Hepatocyte (in vitro differentiated cells): ENCODE data around the gene HAGH. TPM values are rescaled to one million over a fixed set of nuclear protein-coding genes. Genes with fewer than 3 reads are reported as not detected.
"Not testable (repeated sequence)": the region's sequence is repeated elsewhere in the genome, so short reads cannot be mapped to it uniquely, and the experiment has no call there.

Experiments
- DNase-seq: peaks from one replicate; pipeline ENCODE4 v3.0.0-alpha.2; 2016; ENCODE audit warnings: low spot score
- H2AFZ ChIP-seq: fragments of 200-600 bp; sonication (generic); 2 replicates; pipeline ENCODE4 v1.6.0; 2016; ENCODE audit warnings: antibody characterized with exemption, mild to moderate bottlenecking
- H3K27ac ChIP-seq: fragments of 200-600 bp; sonication (generic); 2 replicates; pipeline ENCODE4 v1.5.1; 2016; ENCODE audit warnings: mild to moderate bottlenecking
- H3K27me3 ChIP-seq: fragments of 200-600 bp; sonication (generic); 2 replicates; pipeline ENCODE4 v1.6.1; 2016
- H3K36me3 ChIP-seq: fragments of 200-600 bp; sonication (generic); replicated peaks from 2 replicates; pipeline ENCODE4 v1.5.1; 2016; ENCODE audit warnings: low read depth; ENCODE audit not compliant: insufficient read depth
- H3K4me1 ChIP-seq: fragments of 200-600 bp; sonication (generic); 2 replicates; pipeline ENCODE4 v1.5.1; 2016; ENCODE audit warnings: mild to moderate bottlenecking, moderate library complexity; ENCODE audit not compliant: insufficient read depth
- H3K4me2 ChIP-seq: fragments of 200-600 bp; sonication (generic); 2 replicates; pipeline ENCODE4 v1.6.0; 2016
- H3K4me3 ChIP-seq: fragments of 200-600 bp; sonication (generic); 2 replicates; pipeline ENCODE4 v1.5.1; 2016; ENCODE audit warnings: mild to moderate bottlenecking
- H3K79me2 ChIP-seq: fragments of 200-600 bp; sonication (generic); 2 replicates; pipeline ENCODE4 v1.6.0; 2017; ENCODE audit warnings: mild to moderate bottlenecking
- H3K9me2 ChIP-seq: fragments of 200-600 bp; sonication (generic); replicated peaks from 2 replicates; pipeline ENCODE4 v1.6.0; 2017; ENCODE audit warnings: mild to moderate bottlenecking; ENCODE audit not compliant: insufficient read depth
- H3K9me3 ChIP-seq: fragments of 200-600 bp; sonication (generic); 2 replicates; pipeline ENCODE4 v1.5.1; 2016; ENCODE audit warnings: low read depth, mild to moderate bottlenecking
- H4K20me1 ChIP-seq: fragments of 200-600 bp; sonication (generic); 2 replicates; pipeline ENCODE4 v1.6.0; 2016; ENCODE audit warnings: mild to moderate bottlenecking; ENCODE audit not compliant: insufficient read depth, poor library complexity, severe bottlenecking
- EZH2 ChIP-seq: fragments of 200-600 bp; sonication (generic); IDR thresholded peaks from 2 replicates; pipeline ENCODE4 v1.6.1; 2016; ENCODE audit warnings: antibody characterized with exemption, mild to moderate bottlenecking, borderline replicate concordance
- EZH2phosphoT487 ChIP-seq: fragments of 200-600 bp; sonication (generic); IDR thresholded peaks from one replicate; pipeline ENCODE4 v1.6.1; 2018; ENCODE audit warnings: antibody characterized with exemption, mild to moderate bottlenecking, low read depth, moderate library complexity; ENCODE audit not compliant: unreplicated experiment, severe bottlenecking
- WGBS: methylation state at CpG from one replicate; pipeline ENCODE4 v1.1.6; 2016; ENCODE audit warnings: low lambda C conversion rate; ENCODE audit errors: missing lambda C conversion rate; 5-methylcytosine and 5-hydroxymethylcytosine counted together
- polyA plus RNA-seq: library from polyadenylated mRNA; unstranded; fragments of >200 nt; fragmentation: Nextera tagmentation; extraction: Ambion mirVana; gene quantifications from 2 replicates; pipeline ENCODE4 v1.2.1, GENCODE V29; 2016
- total RNA-seq: library from RNA; depleted of rRNA; stranded (reverse); fragments of >200 nt; gene quantifications from 2 replicates; pipeline ENCODE4 v1.2.3, GENCODE V29; 2014
- TF ChIP-seq, protein P1 (sequence below): fragments of 200-600 bp; sonication (generic); IDR thresholded peaks from 2 replicates; pipeline ENCODE4 v1.5.1; 2016; ENCODE audit warnings: antibody characterized with exemption, mild to moderate bottlenecking; ENCODE audit not compliant: poor library complexity

Gene HAGH
- total and polyA plus RNA-seq, 2 experiments from 2014 or later = 55.6 to 113 TPM

DNA sequence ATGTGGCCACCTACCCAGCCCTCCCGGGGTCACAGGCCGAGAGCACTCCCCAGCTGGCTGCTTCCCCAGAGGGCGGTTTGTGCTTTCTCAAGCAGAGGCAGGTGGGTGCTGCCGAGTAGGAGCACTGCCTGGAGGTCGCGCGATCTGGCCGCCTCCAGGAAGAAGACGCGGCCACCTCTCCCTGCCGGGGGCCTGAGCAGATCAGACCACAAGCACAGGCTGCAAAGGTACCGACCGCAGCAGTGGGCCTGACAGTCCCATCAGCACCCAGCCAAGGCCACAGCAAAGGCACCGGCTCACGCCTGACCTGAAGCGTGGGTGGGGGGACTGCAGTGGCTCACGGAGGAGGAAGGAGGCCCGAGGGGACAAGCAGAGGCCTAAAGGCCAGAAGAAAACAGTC, 17.9 kb downstream of the HAGH start:
- no peaks in the 10 kb centered on the region for H3K9me3 ChIP-seq
- H3K27me3 ChIP-seq = no peaks in the 10 kb centered on the region
- H4K20me1 ChIP-seq = peaks cover 3% of the 10 kb centered on the region
- H3K9me2 ChIP-seq = no peaks in the 10 kb centered on the region
- no peaks in the 10 kb centered on the region for H3K4me1 ChIP-seq
- no peak overlapping the region for H3K4me3 ChIP-seq
- H2AFZ ChIP-seq = no peak overlapping the region
- H3K79me2 ChIP-seq = no peaks in the 10 kb centered on the region
- no peak overlapping the region for H3K4me2 ChIP-seq
- no peak overlapping the region for H3K27ac ChIP-seq
- WGBS = 83% methylated on average over 18 of the region's 18 CpGs
- no peaks in the 10 kb centered on the region for H3K36me3 ChIP-seq
- no peak for TF ChIP-seq EZH2
- no peak for TF ChIP-seq EZH2phosphoT487
- TF ChIP-seq, protein P1, sequence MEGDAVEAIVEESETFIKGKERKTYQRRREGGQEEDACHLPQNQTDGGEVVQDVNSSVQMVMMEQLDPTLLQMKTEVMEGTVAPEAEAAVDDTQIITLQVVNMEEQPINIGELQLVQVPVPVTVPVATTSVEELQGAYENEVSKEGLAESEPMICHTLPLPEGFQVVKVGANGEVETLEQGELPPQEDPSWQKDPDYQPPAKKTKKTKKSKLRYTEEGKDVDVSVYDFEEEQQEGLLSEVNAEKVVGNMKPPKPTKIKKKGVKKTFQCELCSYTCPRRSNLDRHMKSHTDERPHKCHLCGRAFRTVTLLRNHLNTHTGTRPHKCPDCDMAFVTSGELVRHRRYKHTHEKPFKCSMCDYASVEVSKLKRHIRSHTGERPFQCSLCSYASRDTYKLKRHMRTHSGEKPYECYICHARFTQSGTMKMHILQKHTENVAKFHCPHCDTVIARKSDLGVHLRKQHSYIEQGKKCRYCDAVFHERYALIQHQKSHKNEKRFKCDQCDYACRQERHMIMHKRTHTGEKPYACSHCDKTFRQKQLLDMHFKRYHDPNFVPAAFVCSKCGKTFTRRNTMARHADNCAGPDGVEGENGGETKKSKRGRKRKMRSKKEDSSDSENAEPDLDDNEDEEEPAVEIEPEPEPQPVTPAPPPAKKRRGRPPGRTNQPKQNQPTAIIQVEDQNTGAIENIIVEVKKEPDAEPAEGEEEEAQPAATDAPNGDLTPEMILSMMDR = no peak
- DNase-seq = no peak

DNA sequence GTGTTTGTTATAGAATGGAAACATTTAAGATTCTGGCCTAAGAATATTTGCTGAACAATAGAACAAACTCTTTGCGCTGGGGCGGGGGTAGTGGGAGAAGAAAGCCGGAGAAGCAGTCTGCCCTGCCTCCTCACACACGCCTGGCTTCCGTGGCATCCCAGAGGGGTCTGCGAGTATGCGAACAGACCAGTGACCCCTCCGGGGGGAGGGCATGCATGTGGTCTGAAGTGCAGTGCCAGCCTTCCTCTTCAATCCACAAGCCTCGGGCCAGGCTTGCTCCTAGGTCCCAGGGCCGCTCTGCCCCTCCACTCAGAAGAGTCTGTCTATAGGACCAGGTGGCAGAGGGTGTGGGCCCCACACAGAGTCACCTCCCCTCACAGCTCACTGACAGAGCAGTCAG, 19.0 kb downstream of the HAGH start:
- Histone ChIP-seq H3K27ac (no peak overlapping the region), H2AFZ (no peak overlapping the region), H3K4me3 (no peak overlapping the region), H3K9me2 (no peaks in the 10 kb centered on the region), H4K20me1 (no peaks in the 10 kb centered on the region), H3K4me2 (no peak overlapping the region), H3K9me3 (no peaks in the 10 kb centered on the region), H3K4me1 (no peaks in the 10 kb centered on the region), H3K36me3 (no peaks in the 10 kb centered on the region), H3K79me2 (no peaks in the 10 kb centered on the region), H3K27me3 (no peaks in the 10 kb centered on the region)
- DNase-seq = no peak
- WGBS = 90% methylated on average over 10 of the region's 10 CpGs
- TF ChIP-seq EZH2 = no peak
- TF ChIP-seq EZH2phosphoT487 = no peak
- TF ChIP-seq, protein P1 = no peak

DNA sequence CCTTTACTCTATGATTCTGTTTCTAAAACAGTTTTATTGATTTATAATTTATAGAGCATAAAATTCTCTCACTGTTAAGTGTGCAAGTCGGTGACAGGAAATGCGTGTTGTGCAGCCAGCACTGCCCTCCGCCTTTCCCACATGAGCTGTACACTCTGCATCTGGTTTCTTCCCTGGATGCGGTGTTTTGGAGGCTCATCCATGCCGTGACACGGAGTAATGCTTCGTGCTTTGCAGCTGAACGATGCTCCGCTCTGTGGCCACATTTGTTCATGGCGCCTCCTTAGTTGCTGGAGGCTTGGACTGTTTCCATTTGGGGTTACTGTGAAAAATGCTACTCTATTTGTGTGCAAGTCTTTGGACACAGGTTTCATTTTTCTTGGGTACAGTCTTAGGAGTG, 25.9 kb downstream of the HAGH start:
- no peaks in the 10 kb centered on the region for H3K9me2 ChIP-seq
- DNase-seq = no peak
- H3K9me3 ChIP-seq = no peaks in the 10 kb centered on the region

DNA sequence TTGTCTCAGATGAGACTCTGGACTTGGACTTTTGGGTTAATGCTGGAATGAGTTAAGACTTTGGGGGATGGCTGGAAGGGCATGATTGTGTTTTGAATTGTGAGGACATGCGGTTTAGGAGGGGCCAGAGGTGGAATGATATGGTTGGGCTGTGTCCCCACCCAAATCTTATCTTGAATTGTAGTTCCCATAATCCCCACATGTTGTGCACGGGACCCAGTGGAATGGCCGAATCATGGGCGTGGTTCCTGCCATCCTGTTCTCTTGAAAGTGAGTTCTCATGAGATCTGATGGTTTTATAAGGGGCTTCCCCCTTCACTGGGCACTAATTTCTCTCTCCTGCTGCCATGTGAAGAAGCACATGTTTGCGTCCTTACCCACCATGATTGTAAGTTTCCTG, 27.4 kb downstream of the HAGH start:
- not testable (repeated sequence) for H3K4me2 ChIP-seq, H3K27me3 ChIP-seq, H3K79me2 ChIP-seq, H3K9me3 ChIP-seq, H3K9me2 ChIP-seq, H3K27ac ChIP-seq, H4K20me1 ChIP-seq, H3K4me1 ChIP-seq, H2AFZ ChIP-seq, DNase-seq, H3K4me3 ChIP-seq, H3K36me3 ChIP-seq
- 77% methylated on average over 5 of the region's 5 CpGs for WGBS

More for the DNA sequence above, 25.9 kb downstream of the HAGH start:
- Histone ChIP-seq H3K4me1 (no peaks in the 10 kb centered on the region), H3K27ac (no peak overlapping the region), H2AFZ (no peak overlapping the region), H3K4me2 (no peak overlapping the region), H3K4me3 (no peak overlapping the region), H3K27me3 (no peaks in the 10 kb centered on the region), H4K20me1 (no peaks in the 10 kb centered on the region), H3K79me2 (no peaks in the 10 kb centered on the region), H3K36me3 (no peaks in the 10 kb centered on the region)
- TF ChIP-seq EZH2 (no peak), EZH2phosphoT487 (no peak)
- TF ChIP-seq, protein P1 = no peak
- WGBS = 91% methylated on average over 10 of the region's 10 CpGs
